IMR-90 (cell line): ENCODE data around the gene CACUL1. TPM values are rescaled to one million over a fixed set of nuclear protein-coding genes. Genes with fewer than 3 reads are reported as not detected.

Experiments
- ATAC-seq: fragments of 200-7000 bp; cut with Tn5 transposase; 2 replicates; pipeline ENCODE4 v1.9.1; 2020; ENCODE audit warnings: low read depth, mild to moderate bottlenecking, moderate library complexity
- BruUV-seq: library from RNA; stranded (reverse); fragments of 400-500 nt; replicated peaks from 2 replicates; lab custom pipeline; 2021; lab: Mats Ljungman, UMichigan
- CTCF ChIA-PET: fragments of 300-600 bp; formaldehyde crosslinking; extraction: SDS; loops from one replicate; lab custom pipeline; 2021; ENCODE audit warnings: antibody characterized with exemption; lab: Yijun Ruan, JAX
- POLR2A ChIA-PET: fragments of 300-600 bp; sonication (Branson Sonifier 250); formaldehyde crosslinking; loops from one replicate; lab custom pipeline; 2022; ENCODE audit warnings: antibody characterized with exemption; ENCODE audit not compliant: unreplicated experiment; lab: Charles Lee
- DNase-seq: peaks from one replicate; pipeline ENCODE4 v3.0.0; 2013
- H2AFZ ChIP-seq: replicated peaks from 2 replicates; pipeline ENCODE3; 2013; ENCODE audit warnings: low read length, mild to moderate bottlenecking; ENCODE audit not compliant: poor library complexity
- H2AK5ac ChIP-seq: 2 replicates; pipeline ENCODE4 v1.6.1; 2013; ENCODE audit warnings: low read depth, low read length, inconsistent platforms
- H2AK9ac ChIP-seq: replicated peaks from 2 replicates; pipeline ENCODE3; 2013; ENCODE audit warnings: mild to moderate bottlenecking, low read depth, low read length, moderate library complexity; ENCODE audit not compliant: poor library complexity
- H2BK120ac ChIP-seq: 2 replicates; pipeline ENCODE4 v1.6.1; 2013; ENCODE audit warnings: low read depth, low read length, inconsistent platforms
- H2BK15ac ChIP-seq: 3 replicates; pipeline ENCODE4 v1.6.1; 2013; ENCODE audit warnings: low read depth, low read length, inconsistent platforms
- H2BK20ac ChIP-seq: 2 replicates; pipeline ENCODE4 v1.6.1; 2013; ENCODE audit warnings: low read depth, mild to moderate bottlenecking, inconsistent platforms, low read length, moderate library complexity
- H2BK5ac ChIP-seq: 2 replicates; pipeline ENCODE4 v1.6.1; 2013; ENCODE audit warnings: mild to moderate bottlenecking, low read depth, low read length, inconsistent platforms; ENCODE audit not compliant: poor library complexity, severe bottlenecking
- H3K14ac ChIP-seq: replicated peaks from 2 replicates; pipeline ENCODE4 v1.6.1; 2013; ENCODE audit warnings: low read depth, low read length, inconsistent platforms
- H3K18ac ChIP-seq: 2 replicates; pipeline ENCODE4 v1.6.1; 2013; ENCODE audit warnings: low read depth, low read length, control low read depth
- H3K23ac ChIP-seq: 2 replicates; pipeline ENCODE4 v1.6.1; 2013; ENCODE audit warnings: low read depth, low read length, inconsistent platforms
- H3K27ac ChIP-seq: 2 replicates; pipeline ENCODE4 v1.5.1; 2013; ENCODE audit warnings: mild to moderate bottlenecking, control low read depth, low read length; ENCODE audit not compliant: insufficient read depth
- H3K27me3 ChIP-seq: 2 replicates; pipeline ENCODE4 v1.6.1; 2013; ENCODE audit warnings: low read length; ENCODE audit not compliant: control insufficient read depth, insufficient read depth
- H3K36me3 ChIP-seq: 2 replicates; pipeline ENCODE4 v1.6.1; 2013; ENCODE audit warnings: low read length, mixed read lengths; ENCODE audit not compliant: control insufficient read depth, insufficient read depth
- H3K4ac ChIP-seq: 2 replicates; pipeline ENCODE4 v1.6.1; 2013; ENCODE audit warnings: low read depth, low read length, inconsistent platforms
- H3K4me1 ChIP-seq: 2 replicates; pipeline ENCODE4 v1.6.1; 2013; ENCODE audit warnings: low read length, mixed read lengths; ENCODE audit not compliant: control insufficient read depth, insufficient read depth
- H3K4me2 ChIP-seq: 2 replicates; pipeline ENCODE4 v1.6.1; 2013; ENCODE audit warnings: low read depth, mild to moderate bottlenecking, control low read depth, low read length, moderate library complexity
- H3K4me3 ChIP-seq: 2 replicates; pipeline ENCODE4 v1.5.1; 2013; ENCODE audit warnings: low read depth, mild to moderate bottlenecking, control low read depth, low read length, moderate library complexity; ENCODE audit not compliant: insufficient read depth
- H3K56ac ChIP-seq: 2 replicates; pipeline ENCODE4 v1.6.1; 2013; ENCODE audit warnings: low read length, inconsistent platforms; ENCODE audit not compliant: insufficient read depth; ENCODE audit errors: extremely low read depth
- H3K79me1 ChIP-seq, 2 experiments: 2 replicates each; pipeline ENCODE4 v1.6.1; 2013; ENCODE audit warnings: low read length in 2 of 2, inconsistent platforms in 1 of 2, low read depth in 1 of 2
- H3K9ac ChIP-seq: 2 replicates; pipeline ENCODE4 v1.6.1; 2013; ENCODE audit warnings: low read depth, low read length, control low read depth
- H3K9me1 ChIP-seq: 2 replicates; pipeline ENCODE4 v1.6.1; 2013; ENCODE audit warnings: low read length, inconsistent platforms; ENCODE audit not compliant: insufficient read depth
- H3K9me3 ChIP-seq: 2 replicates; pipeline ENCODE4 v1.6.1; 2013; ENCODE audit warnings: low read length; ENCODE audit not compliant: control insufficient read depth, insufficient read depth
- H4K20me1 ChIP-seq: 2 replicates; pipeline ENCODE4 v1.6.1; 2013; ENCODE audit warnings: low read length, inconsistent platforms; ENCODE audit not compliant: insufficient read depth
- H4K5ac ChIP-seq: 2 replicates; pipeline ENCODE4 v1.6.1; 2013; ENCODE audit warnings: mild to moderate bottlenecking, low read depth, low read length, control low read depth
- H4K8ac ChIP-seq, 2 experiments: 2 replicates each; pipeline ENCODE4 v1.6.1; 2013; ENCODE audit warnings: low read depth in 2 of 2, low read length in 2 of 2, control low read depth in 1 of 2, inconsistent platforms in 1 of 2
- H4K91ac ChIP-seq: 2 replicates; pipeline ENCODE4 v1.6.1; 2013; ENCODE audit warnings: low read depth, low read length, inconsistent platforms; ENCODE audit not compliant: insufficient read depth
- RFX5 ChIP-seq: IDR thresholded peaks from 2 replicates; pipeline ENCODE4 v1.8.0; 2012; ENCODE audit warnings: low read depth, mild to moderate bottlenecking, low read length, moderate library complexity
- WGBS, 2 experiments: methylation state at CpG; one replicate each; pipeline versions ENCODE4 v1.1.5 to v1.1.7; 2013; ENCODE audit warnings: missing lambda C conversion rate in 2 of 2; ENCODE audit not compliant: insufficient read length in 1 of 2; ENCODE audit errors: extremely low coverage in 2 of 2; 5-methylcytosine and 5-hydroxymethylcytosine counted together
- dilution Hi-C: fragments of 300-500 bp; cut with HindIII; formaldehyde crosslinking; loops from one replicate; pipeline ENCODE4 v1.14.3; 2018; ENCODE audit warnings: low sequenced_read_pairs; ENCODE audit not compliant: unreplicated experiment
- in situ Hi-C: fragments of 300-500 bp; cut with MboI; formaldehyde crosslinking; loops from 3 replicates; pipeline ENCODE4 v1.14.3; 2019; ENCODE audit warnings: low sequenced_read_pairs, inconsistent platforms, mixed read lengths
- intact Hi-C: fragments of 100-400 bp; cut with micrococcal nuclease; formaldehyde crosslinking; loops from 2 replicates; pipeline ENCODE4 v1.10.0; 2022
- polyA plus RNA-seq, 3 experiments: library from polyadenylated mRNA; depleted of rRNA; stranded (reverse); fragments of >200 nt; gene quantifications; 2 replicates each; pipeline ENCODE4 v1.2.3, GENCODE V29; 2012; ENCODE audit warnings: low replicate concordance in 1 of 3
- total RNA-seq: library from RNA; depleted of rRNA; stranded (reverse); fragments of >200 nt; gene quantifications from 2 replicates; pipeline ENCODE4 v1.2.3, GENCODE V29; 2012

The CACUL1 gene
- total and polyA plus RNA-seq, 2 of the 4 experiments (the other 2 are of a cell fraction), result 5.3 to 23.5 TPM

DNA sequence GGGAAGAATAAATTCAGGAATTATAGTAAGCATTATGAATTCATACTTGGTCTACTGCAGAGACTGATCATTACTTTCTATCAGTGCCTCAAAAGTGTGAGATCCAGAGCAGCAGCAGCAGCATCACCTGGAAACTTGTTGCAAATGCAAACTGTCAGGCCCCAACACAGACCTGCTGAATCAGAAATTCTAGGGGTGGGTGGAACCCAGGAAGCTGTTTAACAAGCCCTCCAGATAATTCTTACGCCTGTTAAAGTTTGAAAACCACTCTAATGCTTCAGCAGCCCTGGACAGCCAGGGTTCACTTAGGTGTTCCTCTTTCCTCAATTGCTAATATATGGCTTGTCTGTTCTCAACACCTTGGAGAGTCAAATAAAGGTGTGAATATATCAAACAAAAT lies 19.5 kb downstream of the CACUL1 start:
- Histone ChIP-seq H3K4me1 (peaks cover 4% of the 10 kb centered on the region), H2BK20ac (no peak overlapping the region), H2BK15ac (no peak overlapping the region), H2BK5ac (no peak overlapping the region), H3K18ac (no peak overlapping the region), H4K20me1 (peaks cover 75% of the 10 kb centered on the region), H3K56ac (no peak overlapping the region), H3K4ac (no peak overlapping the region), H2AK5ac (no peak overlapping the region), H3K23ac (0 out of 2 replicates have a peak overlapping the region, but pooled peaks have one; percentile 11), H2AFZ (no peak overlapping the region), H2AK9ac (no peak overlapping the region), H3K4me2 (no peak overlapping the region), H4K91ac (no peak overlapping the region), H3K79me1 (peaks cover 29 to 77% of the 10 kb centered on the region in 2 experiments), H3K36me3 (no peaks in the 10 kb centered on the region), H4K8ac (no peak overlapping the region), H3K14ac (no peak overlapping the region), H4K5ac (no peak overlapping the region), H3K9ac (no peak overlapping the region), H3K27ac (no peak overlapping the region), H3K9me3 (no peaks in the 10 kb centered on the region), H3K9me1 (peaks cover 12% of the 10 kb centered on the region), H3K4me3 (no peak overlapping the region), H2BK120ac (no peak overlapping the region), H3K27me3 (no peaks in the 10 kb centered on the region)
- no peak for ATAC-seq
- BruUV-seq, result no TSS peak
- ChIA-PET CTCF (interaction anchor here (1.2 to 1.8 kb wide), 2 partner anchors 9 to 31 kb away, joined by 7 to 13 read pairs; no protein-coding TSS in a partner anchor), POLR2A (interaction anchor here (0.6 kb wide), 1 partner anchor 787 kb away, joined by 3 read pairs; no protein-coding TSS in a partner anchor)
- in situ Hi-C loops, result loop anchor here (25.0 kb wide), 1 partner anchor 452 kb away; the partner anchor contains the start of gene PRDX3
- dilution Hi-C loops, result no loop called here
- no CpG with 5 or more reads among the region's 1 CpG for WGBS, 2 experiments
- DNase-seq, result no peak
- no peak for TF ChIP-seq RFX5
- intact Hi-C loops, result no loop called here
